Fibroblast of gingiva (primary cell): ENCODE measurements around the gene VAT1L.
A peak's percentile ranks its signal among the peaks of the same experiment; 100 is the strongest.

Source experiments
- DNase-seq: peaks from one replicate; pipeline ENCODE4 v3.0.0-alpha.2; 2011; ENCODE audit warnings: low read depth

The VAT1L gene

DNA sequence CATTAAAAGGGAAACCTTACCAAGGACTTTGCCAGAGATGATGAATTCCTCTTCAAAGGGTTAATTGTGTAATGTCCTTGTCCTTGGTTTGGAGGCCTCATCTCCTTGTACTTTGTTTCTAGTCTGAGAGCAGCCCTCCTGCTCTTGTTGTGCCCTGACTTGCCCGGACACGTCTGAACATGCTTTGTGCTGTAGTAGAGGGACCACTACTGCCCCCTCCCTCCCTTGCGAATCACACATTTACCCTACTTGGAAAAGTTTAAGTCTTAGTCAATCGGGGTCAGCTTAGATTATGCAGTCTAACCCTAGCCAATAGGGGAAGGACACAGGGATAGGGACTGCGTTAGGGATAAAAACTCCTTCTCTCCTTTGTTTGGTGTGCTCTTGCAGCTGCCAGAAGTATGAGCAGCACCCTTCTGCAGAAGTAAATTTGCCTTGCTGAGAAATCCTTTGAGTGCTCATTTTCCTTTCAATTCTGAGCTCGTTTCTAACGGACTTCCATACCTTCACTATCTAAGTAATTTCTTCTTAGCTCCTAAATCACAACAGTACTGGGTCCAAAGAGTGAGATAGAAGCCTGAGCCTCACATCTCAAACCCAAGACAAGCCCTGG is 207.6 kb downstream of the VAT1L start:
- DNase-seq, result no peak

DNA sequence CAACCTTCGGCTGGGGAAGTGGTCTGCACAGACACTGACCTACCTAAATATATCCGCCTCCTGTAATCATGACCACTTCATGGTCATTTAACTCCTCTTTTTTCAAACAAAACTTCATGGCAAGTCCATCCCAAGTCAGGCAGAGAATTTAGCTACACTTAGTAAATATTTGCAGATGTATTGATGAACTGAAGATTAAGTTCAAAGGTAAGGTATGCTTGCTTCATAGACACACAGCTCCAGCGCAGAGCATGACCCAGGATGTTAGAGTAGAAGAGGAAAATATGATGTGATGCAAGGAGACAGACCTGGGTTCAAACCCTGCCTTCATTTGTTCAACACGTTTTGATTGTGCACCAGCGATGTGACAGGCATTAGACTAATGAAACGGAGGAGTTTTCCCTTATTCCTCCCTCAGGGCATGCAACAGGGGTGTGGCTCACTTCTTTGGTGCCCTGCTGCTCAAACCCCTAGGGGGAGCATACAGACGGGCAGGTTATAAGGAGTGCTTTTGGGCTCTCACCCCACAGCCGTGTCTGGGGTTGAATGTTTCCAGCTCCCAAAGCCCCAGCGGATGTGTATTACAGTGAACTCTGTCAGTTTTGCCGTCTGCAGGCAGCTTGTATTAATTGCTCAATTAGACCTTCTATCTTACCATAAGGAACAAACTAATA is 210.1 kb downstream of the VAT1L start:
- DNase-seq, result no peak

DNA sequence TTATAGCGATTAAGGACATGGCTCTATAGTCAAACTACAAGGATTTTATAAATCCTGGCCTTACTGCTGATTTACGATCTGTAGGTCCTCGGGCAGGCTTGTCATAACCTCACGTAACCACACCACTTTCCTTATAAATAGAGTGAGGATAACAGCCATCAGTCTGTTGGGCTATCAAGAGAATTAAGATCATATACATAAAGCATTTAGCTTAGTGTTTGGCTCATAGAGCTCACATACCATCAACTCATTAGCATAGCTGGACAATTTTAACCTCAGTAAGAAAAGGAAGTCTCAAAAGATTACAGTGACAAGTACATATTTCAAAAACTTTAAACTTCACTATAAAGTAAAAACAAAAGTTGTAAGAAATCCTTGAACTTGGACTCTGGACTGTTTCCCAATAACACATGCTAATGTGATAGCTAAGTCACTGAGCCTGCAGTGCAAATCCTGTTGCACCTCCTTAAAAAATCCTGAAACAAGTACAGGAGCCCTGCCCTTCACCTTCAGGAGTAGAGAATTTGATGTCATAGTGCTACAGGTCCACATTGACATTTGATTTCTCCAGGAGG is 213.2 kb downstream of the VAT1L start:
- no peak for DNase-seq

DNA sequence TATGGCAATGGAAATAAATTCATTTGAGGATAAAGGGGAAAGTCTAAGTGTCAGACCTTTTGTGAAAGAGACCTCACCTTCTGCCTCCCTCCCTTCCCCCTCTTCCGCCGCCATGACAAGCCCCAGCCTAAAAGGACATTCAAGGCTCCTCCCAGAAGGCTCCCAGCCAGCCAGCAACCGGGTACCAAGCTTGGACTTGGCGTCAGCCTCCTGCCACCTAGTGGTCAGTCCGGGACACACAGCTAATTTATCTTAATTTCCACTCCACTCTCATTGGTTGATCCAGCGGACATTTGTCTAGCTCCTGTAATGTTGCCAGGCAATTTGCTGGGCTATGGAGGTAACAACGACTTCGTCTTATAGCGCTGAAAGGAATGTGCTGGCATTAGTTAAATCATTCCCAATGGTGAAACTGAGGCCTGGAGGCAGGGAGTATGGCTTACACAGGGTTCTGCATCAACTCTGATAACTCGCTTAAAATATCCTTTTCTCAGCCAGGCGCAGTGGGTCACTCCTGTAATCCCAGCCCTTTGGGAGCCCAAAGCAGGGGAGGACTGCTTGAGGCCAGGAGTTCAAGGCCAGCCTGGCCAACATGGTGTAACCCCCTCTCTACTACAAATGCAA is 214.7 kb downstream of the VAT1L start:
- peak; percentile 60 for DNase-seq

DNA sequence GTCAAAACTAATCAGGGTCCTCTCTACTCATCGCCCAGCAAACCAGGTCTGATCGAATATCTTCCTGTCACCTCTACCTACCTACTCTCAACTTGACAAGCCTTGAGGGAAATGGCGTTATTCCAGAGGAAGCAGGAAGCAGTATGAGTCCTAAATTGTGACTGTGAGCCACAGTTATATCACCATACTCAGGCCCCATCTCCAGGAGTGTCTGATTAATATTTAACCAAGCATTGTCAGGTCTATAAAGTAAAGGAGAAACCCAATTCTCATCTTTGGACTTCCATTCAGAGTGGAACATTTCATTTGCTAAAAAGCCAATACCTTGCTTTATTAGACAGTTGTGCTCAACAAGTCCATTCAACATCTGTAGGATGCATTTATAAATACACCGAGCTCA is 216.2 kb downstream of the VAT1L start:
- no peak for DNase-seq

DNA sequence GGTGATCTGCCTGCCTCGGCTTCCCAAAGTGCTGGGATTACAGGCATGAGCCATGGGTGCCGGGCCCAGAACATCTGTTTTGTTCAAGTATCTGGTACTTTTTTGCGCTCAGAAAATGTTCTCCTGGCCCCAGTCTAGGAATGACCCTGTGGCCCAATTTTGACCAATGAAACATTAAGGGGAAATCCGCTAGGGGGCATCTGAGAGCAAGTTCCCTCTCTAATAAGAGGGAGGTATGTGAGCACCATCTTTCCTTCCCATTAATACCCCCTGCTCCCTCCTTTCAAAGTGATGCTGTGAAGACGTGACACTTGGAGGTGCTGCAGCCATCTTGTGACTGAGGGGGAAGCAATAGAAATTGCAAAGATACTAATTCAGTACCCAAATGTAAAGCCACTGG is 217.5 kb downstream of the VAT1L start:
- DNase-seq, result no peak

DNA sequence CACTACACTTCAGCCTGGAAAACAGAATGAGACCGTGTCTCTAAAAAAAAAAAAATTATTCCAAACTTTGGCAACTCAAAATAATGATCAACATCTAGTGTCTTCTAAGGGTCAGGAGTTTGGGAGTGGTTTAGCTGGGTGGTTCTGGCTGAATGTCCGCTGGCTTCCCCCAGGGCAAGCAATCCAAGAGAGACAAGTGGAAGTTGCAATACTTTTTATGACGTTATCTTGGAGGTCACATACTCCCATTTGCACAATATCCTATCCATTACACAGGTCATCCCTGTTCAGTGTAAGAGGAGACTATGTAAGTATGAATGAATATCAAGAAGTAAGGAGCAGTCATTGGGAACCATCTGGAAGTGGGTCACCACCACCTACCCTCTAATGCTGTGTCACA is 218.8 kb downstream of the VAT1L start:
- no peak for DNase-seq

DNA sequence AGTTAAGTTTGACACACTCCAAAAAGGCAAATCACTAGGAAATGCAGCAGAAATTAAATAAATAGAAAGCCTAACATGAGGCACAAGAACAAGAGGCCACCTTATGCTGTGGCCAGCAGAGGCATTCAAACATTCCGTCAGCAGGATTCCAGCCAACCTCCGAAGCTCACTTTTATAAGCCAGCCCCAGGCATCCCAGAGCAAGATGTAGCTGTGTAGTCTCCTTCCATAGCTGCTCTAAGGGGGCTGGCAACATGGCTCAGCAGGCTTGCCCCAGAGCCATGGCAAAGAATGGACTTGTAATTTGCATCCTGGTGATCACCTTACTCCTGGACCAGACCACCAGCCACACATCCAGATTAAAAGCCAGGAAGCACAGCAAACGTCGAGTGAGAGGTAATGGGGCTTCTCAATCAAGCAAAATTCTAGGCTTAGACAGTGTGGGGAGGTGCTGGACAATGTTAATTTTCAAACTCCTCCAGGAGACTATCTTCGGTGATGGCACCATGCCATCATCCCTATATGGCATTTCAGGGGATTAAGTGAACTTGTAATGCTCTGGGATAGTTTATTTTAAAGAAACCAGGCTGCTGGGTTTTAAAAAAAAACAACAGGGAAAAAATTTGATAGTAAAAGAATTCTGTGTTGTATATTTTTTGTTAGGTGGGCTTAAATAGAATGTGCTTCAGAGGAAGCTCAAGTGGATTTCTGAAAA is 234.1 kb downstream of the VAT1L start, which contains the start of gene CLEC3A:
CLEC3A (plus strand) TSS at position 202 of the 714 bp plus-strand sequence; CDS start at position 281, 79 bp downstream.
- no peak for DNase-seq

DNA sequence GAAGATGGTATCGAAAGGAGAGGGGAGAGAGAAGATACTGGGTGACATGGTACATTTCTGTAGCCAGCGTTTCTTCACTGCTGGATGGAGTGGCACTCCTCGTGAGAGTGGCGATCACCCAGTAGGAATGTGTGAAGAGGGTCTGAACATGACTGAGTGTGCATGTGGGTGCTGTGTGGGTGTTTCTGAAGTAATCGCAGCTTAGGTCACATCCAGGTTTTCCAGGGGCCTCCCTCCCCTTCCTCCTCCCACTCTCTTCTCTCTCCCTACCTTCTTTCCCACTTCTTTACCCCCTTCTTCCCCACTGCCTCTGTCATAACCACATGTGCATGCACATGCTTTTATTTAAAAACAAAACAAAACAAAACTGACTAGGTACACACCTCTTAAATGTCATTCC is 235.8 kb downstream of the VAT1L start:
- DNase-seq, result no peak

DNA sequence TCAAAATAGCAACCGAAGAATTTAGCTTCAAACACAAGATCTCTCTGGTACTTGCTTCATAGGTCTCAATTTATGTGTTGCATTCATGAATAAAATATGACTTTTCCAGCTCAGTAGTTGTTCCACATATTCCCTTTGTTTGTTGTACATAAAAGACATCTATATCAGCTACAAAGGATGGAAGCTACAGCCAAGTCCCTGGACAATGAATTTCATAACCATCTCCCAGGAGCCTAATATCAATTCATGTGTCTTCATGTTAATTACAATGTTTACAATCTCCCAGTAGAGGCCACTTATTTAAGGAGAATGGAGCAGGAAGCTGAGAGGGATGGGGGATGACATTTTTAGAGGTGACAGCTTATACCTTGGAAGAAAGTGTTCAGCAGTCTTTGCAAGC is 237.3 kb downstream of the VAT1L start:
- DNase-seq, result no peak

DNA sequence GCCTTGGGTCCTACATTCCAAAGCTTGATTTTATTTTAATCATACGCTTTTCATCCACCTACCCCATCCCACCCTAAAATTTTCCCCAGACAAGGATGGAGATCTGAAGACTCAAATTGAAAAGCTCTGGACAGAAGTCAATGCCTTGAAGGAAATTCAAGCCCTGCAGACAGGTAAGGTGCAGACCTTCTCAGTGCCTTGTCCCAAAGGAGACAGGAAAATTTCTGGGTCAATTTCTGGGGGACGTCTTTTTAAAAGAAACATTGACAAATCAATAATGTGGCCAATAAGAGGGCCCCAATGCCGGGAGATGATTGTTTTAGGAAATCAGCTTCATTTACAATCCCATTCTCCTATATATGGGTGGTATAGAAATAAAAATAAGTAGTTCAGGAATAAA is 239.7 kb downstream of the VAT1L start:
- no peak for DNase-seq
